GM12878 (cell line): Measurements from ENCODE around the gene ATP6V0D1. TPM values are rescaled to one million over a fixed set of nuclear protein-coding genes. Genes with fewer than 3 reads are reported as not detected.

ENCODE experiments used
- BCL11A ChIP-seq: IDR thresholded peaks from 2 replicates; pipeline ENCODE4 v1.6.1; 2011; ENCODE audit warnings: low read depth, low read length
- CHD1 ChIP-seq: IDR thresholded peaks from 2 replicates; pipeline ENCODE4 v1.6.1; 2012; ENCODE audit warnings: low read depth, low read length, improper control_type of control experiment
- CTCF ChIP-seq, 3 experiments: IDR thresholded peaks in 2 of 3; conservative IDR thresholded peaks in 1 of 3; 2 replicates each; pipeline ENCODE4 v1.5.1; 2011; ENCODE audit warnings: low read depth in 3 of 3, low read length in 3 of 3, mild to moderate bottlenecking in 3 of 3, control low read depth in 2 of 3, moderate library complexity in 2 of 3, inconsistent platforms in 1 of 3, mixed read lengths in 1 of 3; ENCODE audit not compliant: control insufficient read depth in 2 of 3, insufficient read depth in 1 of 3; ENCODE audit errors: extremely low read depth in 1 of 3
- CUX1 ChIP-seq: IDR thresholded peaks from 2 replicates; pipeline ENCODE4 v1.6.1; 2012; ENCODE audit warnings: improper control_type of control experiment, low read depth, low read length; ENCODE audit not compliant: insufficient replicate concordance
- HCFC1 ChIP-seq: fragments of 150-350 bp; IDR thresholded peaks from 2 replicates; pipeline ENCODE4 v1.6.1; 2014; ENCODE audit warnings: low read length
- HDGF ChIP-seq: fragments of 450-650 bp; IDR thresholded peaks from 2 replicates; pipeline ENCODE4 v1.6.1; 2016; ENCODE audit warnings: antibody characterized with exemption
- IKZF1 ChIP-seq: fragments of 450-650 bp; conservative IDR thresholded peaks from 2 replicates; pipeline ENCODE4 v1.6.1; 2017; ENCODE audit warnings: antibody characterized with exemption, mild to moderate bottlenecking
- IKZF2 ChIP-seq, 2 experiments: fragments of 450-650 bp; IDR thresholded peaks; 2 replicates each; pipeline ENCODE4 v1.6.1; 2017; ENCODE audit warnings: mild to moderate bottlenecking in 2 of 2, moderate library complexity in 2 of 2
- NKRF ChIP-seq: fragments of 450-650 bp; conservative IDR thresholded peaks from 2 replicates; pipeline ENCODE4 v1.6.1; 2017; ENCODE audit warnings: mild to moderate bottlenecking, moderate library complexity
- NR2C2 ChIP-seq: IDR thresholded peaks from 2 replicates; pipeline ENCODE4 v1.6.1; 2011; ENCODE audit warnings: borderline replicate concordance, low read depth; ENCODE audit not compliant: control insufficient read depth, insufficient read length
- PKNOX1 ChIP-seq: fragments of 450-650 bp; IDR thresholded peaks from 2 replicates; pipeline ENCODE4 v1.6.1; 2016; ENCODE audit warnings: mild to moderate bottlenecking
- RB1 ChIP-seq: fragments of 450-650 bp; formaldehyde crosslinking; IDR thresholded peaks from 2 replicates; pipeline ENCODE4 v1.6.1; 2017; ENCODE audit warnings: mild to moderate bottlenecking, borderline replicate concordance
- SMC3 ChIP-seq: IDR thresholded peaks from 2 replicates; pipeline ENCODE4 v1.6.1; 2011; ENCODE audit warnings: low read length, improper control_type of control experiment, borderline replicate concordance
- USF2 ChIP-seq: IDR thresholded peaks from 2 replicates; pipeline ENCODE4 v1.6.1; 2011; ENCODE audit warnings: low read depth, low read length, improper control_type of control experiment, borderline replicate concordance
- ZBTB4 ChIP-seq: fragments of 450-650 bp; formaldehyde crosslinking; IDR thresholded peaks from 2 replicates; pipeline ENCODE4 v1.4.0; 2022; ENCODE audit warnings: mild to moderate bottlenecking, moderate library complexity
- polyA plus RNA-seq, 11 experiments: library from polyadenylated mRNA; depleted of rRNA in 4 of 11; unstranded in 6 of 11; stranded (reverse) in 5 of 11; fragments of >200 nt; fragmentation: Nextera tagmentation in 4 of 11; fragmentation: Illumina TruSeq in 1 of 11; extraction: Ambion mirVana in 4 of 11; extraction: Trizol in 1 of 11; gene quantifications; 1 replicate in 1 of 11; 2 replicates in 10 of 11; pipeline versions ENCODE4 v1.2.1 to v1.2.3, GENCODE V29; 2011 to 2016; ENCODE audit warnings: inconsistent platforms in 2 of 11, missing spikeins in 2 of 11, low read depth in 1 of 11
- total RNA-seq, 4 experiments: library from RNA; depleted of rRNA in 3 of 4; stranded (reverse); fragments of >200 nt in 3 of 4; fragmentation: Illumina TruSeq in 1 of 4; extraction: Trizol in 1 of 4; gene quantifications; 2 replicates each; pipeline versions ENCODE4 v1.2.1 to v1.2.3, GENCODE V29; 2013 to 2021

The ATP6V0D1 gene
- total and polyA plus RNA-seq, 10 of the 15 experiments (the other 5 are each of a cell fraction or from before 2014, with no cell fraction given): 28.1 to 141 (median 70.3) TPM

GRCh38 chr16:67514382-67514828 is 33.4 kb upstream of the ATP6V0D1 start (continued):
- TF ChIP-seq ZBTB4 (CRISPR knock-in tag) (no peak), IKZF2 (IDR thresholded peaks at IDR 0.05) (peak; percentile 60 to 62), CHD1 (no peak), HDGF (no peak), HCFC1 (no peak), NR2C2 (no peak), SMC3 (peak; percentile 87), BCL11A (0 out of 2 replicates have a peak, but pooled peaks have one; percentile 6), IKZF1 (peak; percentile 74), CUX1 (peak; percentile 91), CTCF (IDR thresholded peaks at IDR 0.05 in 2 of 3, conservative IDR thresholded peaks at IDR 0.05 in 1 of 3; ENCODE audit: control insufficient read depth in 2 of 3, extremely low read depth in 1 of 3, insufficient read depth in 1 of 3, low read depth in 3 of 3, low read length in 3 of 3) (peak; percentile 66 to 82 (median 71); a peak in 5 of 6 replicates), USF2 (no peak), PKNOX1 (no peak), RB1 (0 out of 2 replicates have a peak, but pooled peaks have one; percentile 46), NKRF (no peak)
